ENCODE measurements around the gene RBM8A.

RBM8A gene

DNA sequence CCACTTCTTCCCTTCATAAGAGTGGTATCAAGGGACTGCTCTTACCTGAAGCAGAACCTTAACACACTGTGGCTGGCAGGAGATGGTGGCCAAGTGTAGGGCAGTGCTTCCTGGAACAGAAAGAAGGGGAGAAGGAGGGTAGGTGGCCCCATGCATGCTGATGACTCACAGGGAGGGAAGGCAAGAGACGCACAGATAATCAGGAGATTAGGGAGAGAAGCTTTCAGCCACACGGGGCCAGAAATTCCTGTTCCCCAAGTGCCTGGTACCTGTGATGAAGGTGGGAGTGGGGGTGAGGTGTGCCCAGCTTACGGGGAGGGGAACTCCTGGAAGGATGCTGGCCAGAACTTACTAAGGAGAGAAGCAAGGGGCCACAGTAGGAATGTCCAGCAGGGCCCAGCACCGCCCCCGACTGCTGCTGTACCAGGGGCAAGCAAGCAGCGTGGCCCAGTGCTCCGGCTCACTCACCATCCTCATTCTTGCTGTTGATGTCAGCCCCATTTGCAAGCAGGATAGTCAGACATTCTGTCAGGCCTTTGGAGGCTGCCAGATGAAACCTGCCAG, 49.3 kb downstream of the RBM8A start:
- DNase-seq (ENCODE audit: low read depth): no peak

DNA sequence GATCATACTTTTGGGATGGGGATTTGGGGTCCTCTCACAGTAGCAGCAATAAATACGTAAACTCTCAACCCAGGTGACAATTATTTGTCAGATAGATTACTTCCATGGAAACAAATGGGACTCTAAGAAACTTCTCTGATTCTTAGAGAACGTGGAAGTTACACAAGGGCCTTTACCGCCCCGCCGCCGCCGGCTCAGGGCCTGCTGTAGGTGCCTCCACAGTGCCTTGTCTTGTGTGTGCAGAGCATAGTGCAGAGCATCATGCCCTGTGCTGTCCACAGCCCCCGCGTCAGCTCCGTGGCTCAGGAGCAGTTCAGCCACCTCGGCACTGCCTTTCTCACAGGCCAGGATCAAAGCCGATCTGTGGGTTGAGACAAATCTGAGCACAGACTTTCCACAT, 52.6 kb downstream of the RBM8A start:
- DNase-seq (ENCODE audit: low read depth): no peak

GRCh38 chr1:145871994-145872924, 55.0 kb downstream of the RBM8A start:
- peak; percentile 15 for DNase-seq (ENCODE audit: low read depth)
